CD4-positive, alpha-beta T cell treated with Interleukin-4 for 4 hours (primary cell): ENCODE results near the gene SIPA1L2.

Experiments used
- DNase-seq: peaks from one replicate; pipeline ENCODE4 v3.0.0-alpha.2; 2020

SIPA1L2 gene

GRCh38 chr1:232630047-232630893, at the start of gene SIPA1L2:
Gene SIPA1L2 (minus strand): TSS chr1:232630133. CDS start chr1:232515339, 114,794 bp downstream.
- DNase-seq = peak; percentile 78

DNA sequence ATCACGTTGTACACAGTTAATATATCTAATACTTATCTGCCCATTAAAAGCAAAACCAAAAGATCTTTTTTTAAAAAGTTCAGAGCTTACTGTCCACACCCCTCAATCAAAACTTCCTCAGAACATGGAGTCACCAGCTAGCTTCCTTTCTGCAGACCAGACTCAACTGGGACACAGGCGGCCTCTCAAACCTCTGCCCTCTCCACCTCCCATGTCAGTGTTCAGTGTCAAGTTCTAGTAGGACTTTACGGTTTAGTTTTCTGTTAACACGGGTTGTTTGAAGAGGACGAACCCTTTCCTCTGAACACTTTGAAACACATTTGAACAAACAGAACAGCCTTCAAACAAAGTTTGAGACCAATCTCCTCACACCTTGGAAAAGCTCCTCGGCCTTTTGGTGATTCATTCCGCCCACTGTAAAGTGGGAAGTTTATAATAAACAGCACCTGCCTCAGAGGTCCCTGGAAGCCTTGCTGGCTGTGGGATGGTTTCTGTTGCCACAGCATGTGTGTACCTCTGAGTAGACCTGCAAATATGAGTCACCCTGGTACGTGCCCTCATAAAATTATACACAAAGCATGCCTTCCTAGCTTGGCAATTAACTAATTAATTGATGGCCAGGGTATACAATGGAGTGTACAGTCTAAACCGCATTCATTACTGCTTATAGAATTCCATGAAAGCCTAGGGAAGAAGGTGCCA, 48.4 kb upstream of the SIPA1L2 start:
- no peak for DNase-seq

GRCh38 chr1:232676307-232676706, 46.4 kb upstream of the SIPA1L2 start:
- DNase-seq = no peak

DNA sequence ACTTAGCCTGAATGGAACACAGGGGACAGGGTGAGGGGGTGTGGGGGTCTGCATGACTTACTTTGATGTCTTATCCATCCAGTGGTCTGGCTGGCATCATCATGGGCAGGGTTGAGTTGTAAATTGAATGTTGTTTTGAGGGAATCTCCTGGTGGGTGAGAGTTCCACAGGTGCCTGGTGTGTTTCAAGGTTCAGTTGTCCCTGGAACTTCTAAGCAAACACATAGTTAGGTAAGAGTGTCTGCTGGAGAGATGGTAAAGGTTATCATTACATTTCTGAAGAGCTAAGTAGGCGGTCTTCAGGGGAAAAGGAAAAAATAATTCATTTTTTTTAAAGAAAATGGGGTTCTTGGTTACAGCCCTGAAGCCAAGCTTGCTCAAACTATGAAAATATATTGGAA, 46.0 kb upstream of the SIPA1L2 start:
- no peak for DNase-seq

DNA sequence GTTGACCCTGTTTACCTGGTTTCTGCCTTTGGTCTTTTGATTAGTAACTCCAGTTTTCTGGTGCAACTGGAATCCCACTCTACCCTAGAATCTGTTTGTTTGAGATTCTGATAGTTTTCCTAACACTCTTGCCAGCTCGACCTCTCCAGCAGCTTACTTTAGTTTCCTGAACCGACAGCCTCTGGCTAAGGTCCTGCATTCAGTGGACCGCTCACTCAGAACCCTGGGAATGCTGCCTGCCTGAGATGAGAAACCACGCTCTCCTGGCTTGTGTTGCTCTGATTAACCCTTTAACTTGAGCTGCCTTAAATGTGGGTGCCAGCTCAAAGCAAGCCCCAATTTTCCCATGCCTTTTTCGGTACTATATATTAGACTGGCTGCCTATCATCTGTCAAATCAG, 45.3 kb upstream of the SIPA1L2 start:
- no peak for DNase-seq

DNA sequence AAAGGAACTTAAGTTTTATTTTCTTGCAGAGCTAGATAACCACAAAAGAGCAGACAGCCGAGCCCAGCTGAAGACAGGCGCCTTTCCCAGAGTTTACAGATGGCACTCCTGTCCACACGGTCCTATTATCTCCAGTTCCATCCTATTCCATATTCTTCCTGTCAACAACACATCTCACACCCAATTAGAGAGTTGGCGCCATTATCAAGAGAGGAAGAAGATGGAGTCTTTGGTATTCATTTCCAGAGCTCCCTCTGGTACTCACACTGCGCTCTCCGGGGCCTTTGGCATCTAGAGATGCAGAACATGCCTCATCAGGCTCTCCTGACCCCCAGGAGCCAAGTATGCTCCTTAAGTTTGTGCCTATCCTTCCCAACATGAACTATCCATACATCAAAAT, 43.3 kb upstream of the SIPA1L2 start:
- no peak for DNase-seq

- no peak for DNase-seq
Measured at GRCh38 chr1:232669981-232670747, 40.2 kb upstream of the SIPA1L2 start.

- no peak for DNase-seq
Measured at GRCh38 chr1:232667778-232668165, 37.8 kb upstream of the SIPA1L2 start.

DNA sequence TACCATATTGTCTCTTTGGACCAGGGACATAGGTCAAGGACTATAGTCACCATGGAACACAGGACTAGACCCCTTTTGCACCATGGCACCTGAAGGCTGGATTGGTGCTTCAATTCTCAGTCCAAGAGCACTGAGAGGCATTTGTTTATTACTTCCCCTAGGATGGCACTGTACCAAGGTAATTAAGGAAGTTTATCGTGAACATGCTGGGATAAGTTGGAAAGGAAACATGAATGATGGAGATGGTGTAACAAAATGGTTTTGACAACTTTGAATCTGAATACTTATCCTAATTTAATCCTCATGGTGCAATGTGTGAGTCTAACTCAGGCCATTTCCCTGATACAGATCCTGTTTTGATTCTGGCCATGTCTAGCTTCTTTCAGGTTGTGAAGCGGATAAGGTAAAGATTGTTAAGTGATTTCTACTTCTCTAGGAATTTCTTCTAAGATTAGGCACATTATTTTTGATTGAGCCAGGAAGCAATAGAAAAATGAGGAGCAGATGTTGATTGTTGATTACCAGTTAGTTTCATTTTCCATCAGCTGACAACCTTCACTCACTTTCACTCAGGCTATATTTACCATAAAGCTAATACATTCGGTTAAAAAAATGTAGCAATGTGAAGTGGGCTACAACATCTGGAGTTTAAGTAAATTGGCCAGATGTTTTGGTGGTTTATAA, 37.3 kb upstream of the SIPA1L2 start:
- DNase-seq = no peak

- no peak for DNase-seq
Measured at GRCh38 chr1:232664844-232665777, 35.2 kb upstream of the SIPA1L2 start.

GRCh38 chr1:232662910-232663309, 33.0 kb upstream of the SIPA1L2 start:
- no peak for DNase-seq

GRCh38 chr1:232658386-232658785, 28.5 kb upstream of the SIPA1L2 start:
- DNase-seq = no peak

- no peak for DNase-seq
Measured at GRCh38 chr1:232657426-232658005, 27.6 kb upstream of the SIPA1L2 start.

- DNase-seq = no peak
Measured at GRCh38 chr1:232655746-232656085, 25.8 kb upstream of the SIPA1L2 start.

- no peak for DNase-seq
Measured at GRCh38 chr1:232655028-232655745, 25.3 kb upstream of the SIPA1L2 start.

- DNase-seq = no peak
Measured at GRCh38 chr1:232653789-232654188, 23.9 kb upstream of the SIPA1L2 start.

- no peak for DNase-seq
Measured at GRCh38 chr1:232650845-232651244, 20.9 kb upstream of the SIPA1L2 start.

GRCh38 chr1:232650418-232650817, 20.5 kb upstream of the SIPA1L2 start:
- no peak for DNase-seq

- DNase-seq = no peak
Measured at GRCh38 chr1:232648316-232648715, 18.4 kb upstream of the SIPA1L2 start.

GRCh38 chr1:232644209-232644608, 14.3 kb upstream of the SIPA1L2 start:
- DNase-seq = no peak

DNA sequence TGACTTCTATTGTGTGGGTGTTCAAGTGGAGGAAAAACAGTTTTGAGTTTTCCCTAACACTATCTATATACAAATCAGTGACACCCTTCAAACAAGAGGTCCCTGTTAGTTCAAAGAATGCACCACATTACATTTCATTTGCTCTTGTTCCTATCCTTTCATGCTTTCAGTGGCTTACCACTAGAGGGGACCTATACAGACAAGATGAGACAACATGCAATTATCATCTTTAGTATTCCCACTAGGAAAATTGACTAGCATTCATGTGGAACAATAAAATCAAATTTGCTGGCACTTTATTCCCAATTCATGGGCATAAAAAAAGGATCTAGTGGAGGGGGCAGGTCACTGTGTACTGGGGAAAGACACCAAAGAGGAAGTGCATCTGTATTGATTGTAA, 13.3 kb upstream of the SIPA1L2 start:
- no peak for DNase-seq
